Ureter (tissue), 1 donor: ENCODE results near the gene GLYAT. TPM values are rescaled to one million over a fixed set of nuclear protein-coding genes. Genes with fewer than 3 reads are reported as not detected.

ENCODE experiments used
- DNase-seq: peaks from one replicate; pipeline ENCODE4 v3.0.0-alpha.2; 2020; ENCODE audit warnings: low spot score
- total RNA-seq: library from RNA; stranded (reverse); gene quantifications from one replicate; pipeline ENCODE4 v1.2.4, GENCODE V29; 2023
- donor health status: DM: yes; HTN: yes; CAD: no.

Gene GLYAT
- not detected for total RNA-seq

GRCh38 chr11:58731819-58732218 is at the start of gene GLYAT:
TSS of gene GLYAT (minus strand) at chr11:58731943. CDS start at chr11:58724496, 7,447 bp downstream.
- no peak for DNase-seq

GRCh38 chr11:58781345-58781744 is 49.6 kb upstream of the GLYAT start:
- DNase-seq: no peak

GRCh38 chr11:58780578-58780977 is 48.8 kb upstream of the GLYAT start:
- no peak for DNase-seq

- DNase-seq: no peak
Observed at GRCh38 chr11:58776891-58777710, 45.4 kb upstream of the GLYAT start.

- no peak for DNase-seq
Observed at GRCh38 chr11:58775066-58775708, 43.4 kb upstream of the GLYAT start.

- no peak for DNase-seq
Observed at GRCh38 chr11:58774164-58774593, 42.4 kb upstream of the GLYAT start.

- DNase-seq: no peak
Observed at GRCh38 chr11:58773337-58773736, 41.6 kb upstream of the GLYAT start.

- no peak for DNase-seq
Observed at GRCh38 chr11:58772329-58773285, 40.9 kb upstream of the GLYAT start.

- no peak for DNase-seq
Observed at GRCh38 chr11:58771458-58771855, 39.7 kb upstream of the GLYAT start.

- DNase-seq: no peak
Observed at GRCh38 chr11:58770627-58771457, 39.1 kb upstream of the GLYAT start.

GRCh38 chr11:58770166-58770565 is 38.4 kb upstream of the GLYAT start:
- DNase-seq: no peak

- no peak for DNase-seq
Observed at GRCh38 chr11:58769308-58769707, 37.6 kb upstream of the GLYAT start.

- no peak for DNase-seq
Observed at GRCh38 chr11:58768137-58768536, 36.4 kb upstream of the GLYAT start.

- no peak for DNase-seq
Observed at GRCh38 chr11:58765078-58765477, 33.3 kb upstream of the GLYAT start.

- DNase-seq: no peak
Observed at GRCh38 chr11:58763120-58763490, 31.4 kb upstream of the GLYAT start.

- no peak for DNase-seq
Observed at GRCh38 chr11:58762284-58763119, 30.8 kb upstream of the GLYAT start.

- no peak for DNase-seq
Observed at GRCh38 chr11:58757439-58757838, 25.7 kb upstream of the GLYAT start.

GRCh38 chr11:58745705-58746364 is 14.1 kb upstream of the GLYAT start:
- DNase-seq: no peak

GRCh38 chr11:58744988-58745704 is 13.4 kb upstream of the GLYAT start:
- no peak for DNase-seq
